Erythroblast (primary cell): ENCODE measurements around the gene SENP8.
"Not testable (repeated sequence)": the region's sequence is repeated elsewhere in the genome, so short reads cannot be mapped to it uniquely, and the experiment has no call there.

ENCODE experiments used
- GATA1 ChIP-seq: IDR thresholded peaks from 2 replicates; pipeline ENCODE4 v1.6.1; 2011; ENCODE audit warnings: low read depth, mild to moderate bottlenecking, control low read depth, low read length, moderate library complexity
- POLR2A ChIP-seq: IDR thresholded peaks from 2 replicates; pipeline ENCODE4 v1.6.1; 2011; ENCODE audit warnings: mild to moderate bottlenecking, low read length

DNA sequence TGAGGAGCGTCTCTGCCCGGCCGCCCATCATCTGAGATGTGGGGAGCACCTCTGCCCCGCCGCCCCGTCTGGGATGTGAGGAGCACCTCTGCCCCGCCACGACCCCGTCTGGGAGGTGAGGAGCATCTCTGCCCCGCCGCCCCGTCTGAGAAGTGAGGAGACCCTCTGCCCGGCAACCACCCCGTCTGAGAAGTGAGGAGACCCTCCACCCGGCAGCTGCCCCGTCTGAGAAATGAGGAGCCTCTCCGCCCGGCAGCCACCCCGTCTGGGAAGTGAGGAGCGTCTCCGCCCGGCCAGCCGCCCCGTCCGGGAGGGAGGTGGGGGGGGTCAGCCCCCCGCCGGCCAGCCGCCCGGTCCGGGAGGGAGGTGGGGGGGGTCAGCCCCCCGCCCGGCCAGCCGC, 17.7 kb upstream of the SENP8 start:
- TF ChIP-seq POLR2A, GATA1: not testable (repeated sequence)
